ENCODE measurements around the gene TAOK1. TPM values are rescaled to one million over a fixed set of nuclear protein-coding genes. Genes with fewer than 3 reads are reported as not detected.

Gene TAOK1
- total RNA-seq, 1 donor from 2014 or later = 87.1 TPM

GRCh38 chr17:29420128-29420527, 30.0 kb downstream of the TAOK1 start:
- DNase-seq (ENCODE audit: low spot score) = no peak
- H3K4me3 Mint-ChIP-seq (ENCODE audit: unreplicated experiment) = no peak overlapping the region
- no peaks in the 10 kb centered on the region for H3K36me3 Mint-ChIP-seq (ENCODE audit: low read depth)
- H3K9me3 Mint-ChIP-seq (ENCODE audit: low read depth) = no peaks in the 10 kb centered on the region
- no peaks in the 10 kb centered on the region for H3K27me3 Mint-ChIP-seq (ENCODE audit: low read depth)
- no peak overlapping the region for H3K27ac Mint-ChIP-seq (ENCODE audit: unreplicated experiment)
- no peak for TF ChIP-seq CTCF (IDR thresholded peaks at IDR 0.05)
- peaks cover 11% of the 10 kb centered on the region for H3K4me1 Mint-ChIP-seq (ENCODE audit: low read depth)

- Mint-ChIP-seq H3K27ac (ENCODE audit: unreplicated experiment) (no peak overlapping the region), H3K36me3 (ENCODE audit: low read depth) (no peaks in the 10 kb centered on the region), H3K9me3 (ENCODE audit: low read depth) (no peaks in the 10 kb centered on the region), H3K4me1 (ENCODE audit: low read depth) (peaks cover 22% of the 10 kb centered on the region), H3K27me3 (ENCODE audit: low read depth) (no peaks in the 10 kb centered on the region), H3K4me3 (ENCODE audit: unreplicated experiment) (no peak overlapping the region)
- DNase-seq (ENCODE audit: low spot score) = no peak
- no peak for TF ChIP-seq CTCF (IDR thresholded peaks at IDR 0.05)
These were observed 40.1 kb downstream of the TAOK1 start for GRCh38 chr17:29430275-29430674.

- H3K27me3 Mint-ChIP-seq (ENCODE audit: low read depth) = no peaks in the 10 kb centered on the region
- no peak for DNase-seq (ENCODE audit: low spot score)
- peaks cover 15% of the 10 kb centered on the region for H3K4me1 Mint-ChIP-seq (ENCODE audit: low read depth)
- no peaks in the 10 kb centered on the region for H3K9me3 Mint-ChIP-seq (ENCODE audit: low read depth)
- no peak overlapping the region for H3K4me3 Mint-ChIP-seq (ENCODE audit: unreplicated experiment)
- H3K27ac Mint-ChIP-seq (ENCODE audit: unreplicated experiment) = peak overlapping the region; percentile 59
- H3K36me3 Mint-ChIP-seq (ENCODE audit: low read depth) = no peaks in the 10 kb centered on the region
- TF ChIP-seq CTCF (IDR thresholded peaks at IDR 0.05) = no peak
These were observed 43.4 kb downstream of the TAOK1 start for GRCh38 chr17:29433541-29433940.

GRCh38 chr17:29434550-29434949, 44.4 kb downstream of the TAOK1 start:
- no peaks in the 10 kb centered on the region for H3K27me3 Mint-ChIP-seq (ENCODE audit: low read depth)
- H3K36me3 Mint-ChIP-seq (ENCODE audit: low read depth) = no peaks in the 10 kb centered on the region
- DNase-seq (ENCODE audit: low spot score) = no peak
- no peak overlapping the region for H3K4me3 Mint-ChIP-seq (ENCODE audit: unreplicated experiment)
- H3K4me1 Mint-ChIP-seq (ENCODE audit: low read depth) = peaks cover 15% of the 10 kb centered on the region
- no peaks in the 10 kb centered on the region for H3K9me3 Mint-ChIP-seq (ENCODE audit: low read depth)
- no peak overlapping the region for H3K27ac Mint-ChIP-seq (ENCODE audit: unreplicated experiment)
- no peak for TF ChIP-seq CTCF (IDR thresholded peaks at IDR 0.05)

GRCh38 chr17:29442451-29442850, 52.3 kb downstream of the TAOK1 start:
- no peaks in the 10 kb centered on the region for H3K27me3 Mint-ChIP-seq (ENCODE audit: low read depth)
- no peak overlapping the region for H3K27ac Mint-ChIP-seq (ENCODE audit: unreplicated experiment)
- no peaks in the 10 kb centered on the region for H3K9me3 Mint-ChIP-seq (ENCODE audit: low read depth)
- peaks cover 56% of the 10 kb centered on the region for H3K4me1 Mint-ChIP-seq (ENCODE audit: low read depth)
- no peak for DNase-seq (ENCODE audit: low spot score)
- no peak for TF ChIP-seq CTCF (IDR thresholded peaks at IDR 0.05)
- H3K4me3 Mint-ChIP-seq (ENCODE audit: unreplicated experiment) = no peak overlapping the region
- peaks cover 1% of the 10 kb centered on the region for H3K36me3 Mint-ChIP-seq (ENCODE audit: low read depth)
